Measurements from ENCODE around the gene CHSY1.

DNA sequence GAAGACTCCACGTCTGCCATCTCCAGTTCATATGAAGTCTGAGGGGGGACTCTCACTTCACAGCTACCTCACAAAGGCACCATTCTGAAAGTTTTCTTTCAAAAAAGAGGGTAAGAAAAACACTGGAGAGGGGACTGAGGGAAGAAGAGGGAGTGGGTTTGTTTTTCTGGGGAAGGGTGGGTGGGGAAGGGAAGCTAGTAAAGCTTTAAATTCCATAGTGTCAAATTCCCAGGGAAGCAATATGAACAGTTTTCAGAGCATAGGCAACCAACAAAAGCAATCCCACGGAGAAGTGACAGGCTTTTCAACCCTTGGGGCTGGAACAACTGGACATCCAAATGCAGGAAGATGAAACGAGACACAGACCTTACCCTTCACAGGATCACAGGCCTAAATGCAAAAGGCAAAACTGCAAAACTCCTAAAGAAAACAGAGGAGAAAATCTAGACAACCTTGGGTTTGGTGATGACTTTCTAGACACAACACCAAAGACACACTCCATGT lies 61.7 kb downstream of the CHSY1 start:
- TF ChIP-seq, protein P1, sequence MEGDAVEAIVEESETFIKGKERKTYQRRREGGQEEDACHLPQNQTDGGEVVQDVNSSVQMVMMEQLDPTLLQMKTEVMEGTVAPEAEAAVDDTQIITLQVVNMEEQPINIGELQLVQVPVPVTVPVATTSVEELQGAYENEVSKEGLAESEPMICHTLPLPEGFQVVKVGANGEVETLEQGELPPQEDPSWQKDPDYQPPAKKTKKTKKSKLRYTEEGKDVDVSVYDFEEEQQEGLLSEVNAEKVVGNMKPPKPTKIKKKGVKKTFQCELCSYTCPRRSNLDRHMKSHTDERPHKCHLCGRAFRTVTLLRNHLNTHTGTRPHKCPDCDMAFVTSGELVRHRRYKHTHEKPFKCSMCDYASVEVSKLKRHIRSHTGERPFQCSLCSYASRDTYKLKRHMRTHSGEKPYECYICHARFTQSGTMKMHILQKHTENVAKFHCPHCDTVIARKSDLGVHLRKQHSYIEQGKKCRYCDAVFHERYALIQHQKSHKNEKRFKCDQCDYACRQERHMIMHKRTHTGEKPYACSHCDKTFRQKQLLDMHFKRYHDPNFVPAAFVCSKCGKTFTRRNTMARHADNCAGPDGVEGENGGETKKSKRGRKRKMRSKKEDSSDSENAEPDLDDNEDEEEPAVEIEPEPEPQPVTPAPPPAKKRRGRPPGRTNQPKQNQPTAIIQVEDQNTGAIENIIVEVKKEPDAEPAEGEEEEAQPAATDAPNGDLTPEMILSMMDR (IDR thresholded peaks at IDR 0.05), result no peak
- no peak for TF ChIP-seq POLR2A (IDR thresholded peaks at IDR 0.05)
